Left kidney (tissue), 8 donors: ENCODE measurements around the gene TMEM109. TPM values are rescaled to one million over a fixed set of nuclear protein-coding genes. Genes with fewer than 3 reads are reported as not detected.

Source experiments
- DNase-seq: peaks from one replicate; pipeline ENCODE4 v3.0.0-alpha.2; 2013
- long read RNA-seq, 8 donors: transcript quantifications; one replicate each; lab custom pipeline, GENCODE V29; 2026
- polyA plus RNA-seq: library from polyadenylated mRNA; unstranded; fragments of 120-200 nt; gene quantifications from one replicate; pipeline ENCODE4 v1.2.1, GENCODE V29; 2013; ENCODE audit not compliant: insufficient read length

The TMEM109 gene
- polyA plus RNA-seq = 76.0 TPM
- long read RNA-seq, donor 1, transcript TMEM109-202 (3 exons, 1,959 nt) = minor isoform, 6 of 78 reads
- long read RNA-seq, donor 1, transcript TMEM109-201 (4 exons, 2,413 nt) = major isoform, 34 of 78 reads
- long read RNA-seq, donor 1, partial matches to known transcripts = 38 of 78 reads
- long read RNA-seq, donor 1, other reads (novel, unspliced or antisense) = 0 of 78 reads
- long read RNA-seq, donor 2, transcript TMEM109-201 (4 exons, 2,413 nt) = major isoform, 22 of 46 reads
- long read RNA-seq, donor 2, partial matches to known transcripts = 22 of 46 reads
- long read RNA-seq, donor 2, other reads (novel, unspliced or antisense) = 0 of 46 reads
- long read RNA-seq, donor 3, transcript TMEM109-202 (3 exons, 1,959 nt) = minor isoform, 8 of 67 reads
- long read RNA-seq, donor 3, transcript TMEM109-201 (4 exons, 2,413 nt) = major isoform, 27 of 67 reads
- long read RNA-seq, donor 3, partial matches to known transcripts = 32 of 67 reads
- long read RNA-seq, donor 3, other reads (novel, unspliced or antisense) = 0 of 67 reads
- long read RNA-seq, donor 4, transcript TMEM109-201 (4 exons, 2,413 nt) = major isoform, 6 of 6 reads
- long read RNA-seq, donor 4, partial matches to known transcripts = 0 of 6 reads
- long read RNA-seq, donor 4, other reads (novel, unspliced or antisense) = 0 of 6 reads
- long read RNA-seq, donor 5, transcript TMEM109-202 (3 exons, 1,959 nt) = minor isoform, 6 of 43 reads
- long read RNA-seq, donor 5, transcript TMEM109-201 (4 exons, 2,413 nt) = major isoform, 37 of 43 reads
- long read RNA-seq, donor 5, partial matches to known transcripts = 0 of 43 reads
- long read RNA-seq, donor 5, other reads (novel, unspliced or antisense) = 0 of 43 reads
- long read RNA-seq, donor 6, transcript TMEM109-201 (4 exons, 2,413 nt) = major isoform, 39 of 41 reads
- long read RNA-seq, donor 6, partial matches to known transcripts = 0 of 41 reads
- long read RNA-seq, donor 6, other reads (novel, unspliced or antisense) = 0 of 41 reads
- long read RNA-seq, donor 7, transcript TMEM109-201 (4 exons, 2,413 nt) = major isoform, 50 of 54 reads
- long read RNA-seq, donor 7, partial matches to known transcripts = 0 of 54 reads
- long read RNA-seq, donor 7, other reads (novel, unspliced or antisense) = 0 of 54 reads
- long read RNA-seq, donor 8, transcript TMEM109-201 (4 exons, 2,413 nt) = major isoform, 20 of 22 reads
- long read RNA-seq, donor 8, partial matches to known transcripts = 0 of 22 reads
- long read RNA-seq, donor 8, other reads (novel, unspliced or antisense) = 0 of 22 reads

DNA sequence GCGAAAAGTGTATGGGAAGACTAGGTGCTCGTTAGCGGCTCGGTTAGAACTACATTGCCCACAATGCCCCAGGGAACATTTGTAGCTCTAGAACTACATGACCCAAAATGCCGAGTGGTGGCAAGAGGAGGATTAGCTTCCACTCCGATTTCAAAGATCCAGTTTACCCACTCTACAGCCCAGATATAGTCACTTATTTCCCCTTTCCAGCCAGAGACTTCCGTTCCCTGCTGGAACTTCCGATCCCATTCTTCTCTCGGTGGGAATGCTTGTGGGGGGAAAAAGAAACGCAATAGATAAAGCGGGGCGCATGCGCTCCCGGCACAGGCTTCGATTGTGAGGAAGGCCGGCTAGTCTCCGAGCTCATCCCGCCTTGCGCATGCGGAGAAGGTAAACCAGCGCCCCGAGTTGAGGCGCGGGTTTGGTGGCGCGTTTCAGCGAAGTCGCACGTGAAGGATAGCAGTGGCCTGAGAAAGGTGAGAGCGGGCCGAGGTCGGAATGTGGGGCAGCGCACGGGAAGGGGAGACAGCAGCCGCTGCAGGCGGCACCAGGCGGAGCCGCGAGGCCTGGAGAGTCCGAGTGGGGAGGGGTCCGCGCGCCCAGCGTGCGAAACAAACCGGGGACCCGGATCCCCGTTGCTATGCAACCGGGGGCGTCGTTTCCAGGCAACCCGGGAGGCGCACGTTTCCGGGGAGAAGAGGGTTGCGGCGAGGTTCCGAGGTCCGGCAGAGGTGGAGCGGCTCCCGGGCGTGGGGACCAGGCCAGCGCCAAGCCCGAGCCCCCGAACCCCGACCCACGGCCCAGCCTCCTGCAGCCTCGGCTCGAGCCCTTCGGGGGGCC, at the start of gene TMEM109:
TMEM109 (plus strand) TSS at position 366 of the 840 bp plus-strand sequence. CDS start 5,536 bp downstream, outside the sequence.
- peak; percentile 92 for DNase-seq

DNA sequence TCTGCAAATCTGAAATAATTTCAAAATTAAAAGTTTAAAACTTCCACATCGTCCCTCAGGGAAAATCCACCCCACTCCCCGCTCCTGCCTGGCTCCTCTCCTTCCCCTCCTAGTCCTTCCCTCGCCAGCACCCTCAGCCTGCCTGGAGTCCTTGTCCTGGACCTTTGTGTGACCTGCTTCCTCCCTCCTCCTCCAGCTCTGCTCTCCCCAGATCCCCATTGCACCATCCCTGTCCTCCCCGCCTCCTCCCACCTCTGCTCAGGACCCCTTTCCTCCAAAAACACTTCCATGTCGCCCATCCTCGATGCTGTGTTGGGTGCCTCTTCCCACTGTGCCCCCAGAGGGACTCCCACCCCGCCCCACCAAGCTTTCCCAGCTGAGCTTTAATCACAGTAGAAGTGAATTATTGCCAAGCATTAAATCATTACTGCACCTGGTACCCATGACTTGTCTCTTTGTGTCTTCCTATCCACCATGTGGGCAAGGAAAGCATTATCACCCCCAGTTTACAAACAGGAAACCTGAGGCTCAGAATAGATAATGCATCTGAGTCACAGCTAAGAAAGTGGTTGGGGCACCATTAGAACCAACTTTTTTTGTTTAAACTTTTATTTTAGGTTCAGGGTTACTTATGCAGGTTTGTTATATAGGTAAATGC, 49.0 kb upstream of the TMEM109 start:
- DNase-seq = no peak

GRCh38 chr11:60866911-60867870, 46.8 kb upstream of the TMEM109 start, which contains the start of gene ZP1:
Gene ZP1 (plus strand): TSS chr11:60867542. CDS start chr11:60867562, 20 bp downstream.
- no peak for DNase-seq

- DNase-seq = no peak
These were observed 45.9 kb upstream of the TMEM109 start for GRCh38 chr11:60867871-60868681.

DNA sequence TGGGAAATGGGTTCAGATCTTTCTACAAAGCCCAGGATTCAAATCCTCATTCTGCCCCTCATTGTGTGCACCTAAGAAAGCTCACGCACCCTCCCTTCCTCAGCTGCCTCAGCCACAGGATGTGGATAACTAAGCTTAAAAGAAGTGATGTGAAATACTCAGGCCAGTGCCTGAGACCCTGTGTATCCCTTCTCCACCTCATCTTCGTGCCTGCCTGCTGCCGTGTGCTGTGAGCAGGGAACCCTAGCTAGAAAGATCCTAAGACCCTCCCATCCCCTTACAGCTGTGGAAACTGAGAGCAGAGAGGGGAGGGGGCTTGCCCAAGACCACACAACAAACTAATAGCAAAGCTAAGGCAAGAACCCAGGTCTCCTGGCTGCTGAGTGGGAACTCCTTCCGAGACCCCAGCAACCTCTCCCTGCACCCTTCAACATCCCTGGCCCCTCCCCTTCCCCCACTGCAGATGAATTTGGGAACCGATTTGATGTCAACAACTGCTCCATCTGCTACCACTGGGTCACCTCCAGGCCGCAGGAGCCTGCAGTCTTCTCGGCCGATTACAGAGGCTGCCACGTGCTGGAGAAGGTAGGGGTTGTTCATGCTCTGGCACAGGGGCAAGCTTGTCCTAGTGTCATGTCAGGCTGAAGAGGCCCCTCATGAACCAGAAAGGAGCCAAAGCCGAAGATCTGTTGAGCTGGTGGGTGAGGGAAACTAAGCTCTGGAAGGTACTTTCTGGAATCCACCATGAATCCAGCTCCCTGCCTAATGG, 45.1 kb upstream of the TMEM109 start:
- no peak for DNase-seq

GRCh38 chr11:60869451-60869825, 44.5 kb upstream of the TMEM109 start:
- no peak for DNase-seq

- DNase-seq = no peak
These were observed 43.7 kb upstream of the TMEM109 start for GRCh38 chr11:60870276-60870675.

GRCh38 chr11:60870733-60871377, 43.1 kb upstream of the TMEM109 start:
- no peak for DNase-seq

- DNase-seq = no peak
These were observed 42.4 kb upstream of the TMEM109 start for GRCh38 chr11:60871378-60872061.

DNA sequence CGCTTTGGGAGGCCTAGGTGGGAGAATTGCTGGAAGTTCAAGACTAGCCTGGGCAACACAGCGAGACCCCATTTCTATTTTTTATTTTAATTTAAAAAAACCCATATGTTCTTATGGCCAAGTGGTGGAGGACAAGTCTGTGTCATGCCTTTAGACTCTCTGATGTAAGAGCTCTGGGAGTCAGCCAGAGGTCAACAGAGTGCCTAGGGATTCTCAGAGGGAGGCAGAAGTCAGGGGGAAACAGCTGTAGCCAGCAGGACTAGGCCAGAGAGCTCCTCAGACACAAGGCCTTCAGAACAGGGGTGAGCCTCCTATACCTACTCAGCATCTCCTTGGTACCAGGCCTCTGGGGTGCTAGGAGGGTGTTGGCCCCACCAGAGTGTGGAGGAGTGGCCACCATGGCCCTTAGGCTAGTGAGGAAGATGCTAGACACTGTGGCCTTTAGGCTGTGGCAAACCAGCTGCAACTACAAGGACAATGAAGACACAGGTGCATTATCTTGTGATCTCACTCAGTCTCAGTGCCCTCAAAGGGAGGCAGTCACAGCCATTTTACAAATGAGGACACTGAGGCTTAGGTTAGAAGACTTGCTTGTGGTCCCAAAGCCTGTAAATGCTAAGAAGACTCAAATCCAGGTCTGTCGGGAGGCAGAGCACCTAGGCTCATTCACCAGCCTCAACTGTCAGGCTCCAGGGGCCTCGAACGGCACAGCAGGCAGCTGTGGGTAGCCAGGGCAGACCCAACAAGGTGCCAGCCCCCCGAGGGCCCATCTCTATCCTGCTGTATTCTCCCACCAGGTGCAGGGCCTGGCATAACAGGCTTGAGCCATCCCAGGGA, 41.6 kb upstream of the TMEM109 start:
- DNase-seq = no peak

DNA sequence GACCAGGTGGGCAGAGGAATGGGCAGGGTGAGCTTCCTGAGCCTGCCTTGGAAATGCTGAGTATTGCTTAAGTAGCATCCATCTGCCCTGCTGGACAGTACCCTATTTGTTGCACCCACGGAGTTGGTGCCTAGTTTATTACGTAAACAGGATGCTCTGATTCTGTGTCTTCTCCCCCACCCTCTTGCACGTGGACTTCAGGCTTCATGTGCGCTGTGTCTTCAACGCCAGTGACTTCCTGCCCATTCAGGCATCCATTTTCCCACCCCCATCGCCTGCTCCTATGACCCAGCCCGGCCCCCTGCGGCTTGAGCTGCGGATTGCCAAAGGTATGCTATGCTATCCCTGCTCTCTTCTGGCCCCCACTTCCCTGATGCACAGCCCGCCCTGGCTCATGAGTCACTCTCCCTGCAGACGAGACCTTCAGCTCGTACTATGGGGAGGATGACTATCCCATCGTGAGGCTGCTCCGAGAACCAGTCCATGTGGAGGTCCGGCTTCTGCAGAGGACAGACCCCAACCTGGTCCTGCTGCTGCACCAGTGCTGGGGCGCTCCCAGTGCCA, 40.9 kb upstream of the TMEM109 start:
- no peak for DNase-seq

GRCh38 chr11:60873533-60873932, 40.4 kb upstream of the TMEM109 start:
- no peak for DNase-seq

DNA sequence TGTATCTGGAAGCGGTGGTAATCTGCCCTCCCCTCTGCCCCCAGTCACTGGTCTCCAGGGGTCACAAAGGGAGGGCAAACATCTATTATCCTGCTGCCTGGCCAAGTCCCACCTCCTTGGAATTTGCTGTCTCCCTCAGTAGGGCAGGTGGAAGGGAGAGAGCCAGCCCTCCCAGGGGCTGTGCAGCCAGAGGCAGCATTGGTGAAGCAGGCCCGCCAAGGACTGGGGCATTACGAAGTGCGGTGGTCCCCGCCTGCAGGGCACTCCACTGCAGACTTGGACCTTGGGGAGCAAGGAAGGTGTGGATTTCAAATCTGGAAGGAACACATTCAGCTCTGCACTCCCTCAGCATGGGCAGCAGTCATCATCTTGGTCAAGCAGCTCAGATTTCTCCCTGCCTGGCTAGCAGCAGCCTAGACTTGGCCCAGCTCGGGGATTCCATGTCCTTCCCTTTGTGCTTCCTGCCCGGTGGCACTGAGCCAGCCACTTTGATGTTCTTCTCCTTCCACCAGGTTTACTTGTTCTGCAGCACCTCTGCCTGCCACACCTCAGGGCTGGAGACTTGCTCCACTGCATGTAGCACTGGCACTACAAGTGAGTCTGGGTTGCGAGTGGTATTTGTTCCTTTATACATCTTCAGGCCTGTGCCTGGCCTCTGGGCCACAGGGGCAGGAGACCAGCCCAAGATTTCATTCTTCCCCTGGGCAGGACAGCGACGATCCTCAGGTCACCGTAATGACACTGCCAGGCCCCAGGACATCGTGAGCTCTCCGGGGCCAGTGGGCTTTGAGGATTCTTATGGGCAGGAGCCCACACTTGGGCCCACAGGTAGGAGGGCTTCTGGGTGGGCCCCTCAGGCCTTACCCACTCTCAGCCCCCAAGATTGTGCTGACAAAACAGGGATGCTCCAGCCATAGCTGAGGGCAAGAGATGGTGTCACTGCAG, 39.3 kb upstream of the TMEM109 start:
- DNase-seq = no peak
